ENCODE data around the gene GRIK2.

DNA sequence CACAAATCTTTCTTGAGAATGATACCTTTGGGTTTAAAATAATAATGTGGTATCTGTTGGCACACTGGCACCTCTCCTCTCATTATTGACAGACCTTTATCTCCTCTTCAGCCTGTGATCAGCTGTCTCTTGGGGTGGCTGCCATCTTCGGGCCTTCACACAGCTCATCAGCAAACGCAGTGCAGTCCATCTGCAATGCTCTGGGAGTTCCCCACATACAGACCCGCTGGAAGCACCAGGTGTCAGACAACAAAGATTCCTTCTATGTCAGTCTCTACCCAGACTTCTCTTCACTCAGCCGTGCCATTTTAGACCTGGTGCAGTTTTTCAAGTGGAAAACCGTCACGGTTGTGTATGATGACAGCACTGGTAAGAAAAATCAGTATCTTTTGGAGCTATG, 232.8 kb downstream of the GRIK2 start:
- no peak for TF ChIP-seq POLR2A (IDR thresholded peaks at IDR 0.05)
- TF ChIP-seq, protein P1, sequence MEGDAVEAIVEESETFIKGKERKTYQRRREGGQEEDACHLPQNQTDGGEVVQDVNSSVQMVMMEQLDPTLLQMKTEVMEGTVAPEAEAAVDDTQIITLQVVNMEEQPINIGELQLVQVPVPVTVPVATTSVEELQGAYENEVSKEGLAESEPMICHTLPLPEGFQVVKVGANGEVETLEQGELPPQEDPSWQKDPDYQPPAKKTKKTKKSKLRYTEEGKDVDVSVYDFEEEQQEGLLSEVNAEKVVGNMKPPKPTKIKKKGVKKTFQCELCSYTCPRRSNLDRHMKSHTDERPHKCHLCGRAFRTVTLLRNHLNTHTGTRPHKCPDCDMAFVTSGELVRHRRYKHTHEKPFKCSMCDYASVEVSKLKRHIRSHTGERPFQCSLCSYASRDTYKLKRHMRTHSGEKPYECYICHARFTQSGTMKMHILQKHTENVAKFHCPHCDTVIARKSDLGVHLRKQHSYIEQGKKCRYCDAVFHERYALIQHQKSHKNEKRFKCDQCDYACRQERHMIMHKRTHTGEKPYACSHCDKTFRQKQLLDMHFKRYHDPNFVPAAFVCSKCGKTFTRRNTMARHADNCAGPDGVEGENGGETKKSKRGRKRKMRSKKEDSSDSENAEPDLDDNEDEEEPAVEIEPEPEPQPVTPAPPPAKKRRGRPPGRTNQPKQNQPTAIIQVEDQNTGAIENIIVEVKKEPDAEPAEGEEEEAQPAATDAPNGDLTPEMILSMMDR (IDR thresholded peaks at IDR 0.05), result no peak

Data from thyroid gland (tissue), 4 donors.